ENCODE data around the gene TEX36. TPM values are rescaled to one million over a fixed set of nuclear protein-coding genes. Genes with fewer than 3 reads are reported as not detected.

The TEX36 gene
- total RNA-seq, 2 donors from 2014 or later = not detected

- Histone ChIP-seq H3K36me3 (no peaks in the 10 kb centered on the region), H3K27me3 (replicated peaks; ENCODE audit: insufficient read depth) (no peaks in the 10 kb centered on the region), H3K4me1 (ENCODE audit: control insufficient read depth in 1 of 2, low read depth in 2 of 2) (no peaks in the 10 kb centered on the region), H3K27ac (no peak overlapping the region), H3K4me3 (no peak overlapping the region), H3K9me3 (no peaks in the 10 kb centered on the region)
- TF ChIP-seq, protein P1, sequence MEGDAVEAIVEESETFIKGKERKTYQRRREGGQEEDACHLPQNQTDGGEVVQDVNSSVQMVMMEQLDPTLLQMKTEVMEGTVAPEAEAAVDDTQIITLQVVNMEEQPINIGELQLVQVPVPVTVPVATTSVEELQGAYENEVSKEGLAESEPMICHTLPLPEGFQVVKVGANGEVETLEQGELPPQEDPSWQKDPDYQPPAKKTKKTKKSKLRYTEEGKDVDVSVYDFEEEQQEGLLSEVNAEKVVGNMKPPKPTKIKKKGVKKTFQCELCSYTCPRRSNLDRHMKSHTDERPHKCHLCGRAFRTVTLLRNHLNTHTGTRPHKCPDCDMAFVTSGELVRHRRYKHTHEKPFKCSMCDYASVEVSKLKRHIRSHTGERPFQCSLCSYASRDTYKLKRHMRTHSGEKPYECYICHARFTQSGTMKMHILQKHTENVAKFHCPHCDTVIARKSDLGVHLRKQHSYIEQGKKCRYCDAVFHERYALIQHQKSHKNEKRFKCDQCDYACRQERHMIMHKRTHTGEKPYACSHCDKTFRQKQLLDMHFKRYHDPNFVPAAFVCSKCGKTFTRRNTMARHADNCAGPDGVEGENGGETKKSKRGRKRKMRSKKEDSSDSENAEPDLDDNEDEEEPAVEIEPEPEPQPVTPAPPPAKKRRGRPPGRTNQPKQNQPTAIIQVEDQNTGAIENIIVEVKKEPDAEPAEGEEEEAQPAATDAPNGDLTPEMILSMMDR (IDR thresholded peaks at IDR 0.05) = no peak
- no peak for ATAC-seq (ENCODE audit: insufficient number of reproducible peaks, low FRiP score, low read depth)
- no peak for DNase-seq (ENCODE audit: low spot score)
Measured at GRCh38 chr10:125629758-125630376, 53.1 kb downstream of the TEX36 start.

DNA sequence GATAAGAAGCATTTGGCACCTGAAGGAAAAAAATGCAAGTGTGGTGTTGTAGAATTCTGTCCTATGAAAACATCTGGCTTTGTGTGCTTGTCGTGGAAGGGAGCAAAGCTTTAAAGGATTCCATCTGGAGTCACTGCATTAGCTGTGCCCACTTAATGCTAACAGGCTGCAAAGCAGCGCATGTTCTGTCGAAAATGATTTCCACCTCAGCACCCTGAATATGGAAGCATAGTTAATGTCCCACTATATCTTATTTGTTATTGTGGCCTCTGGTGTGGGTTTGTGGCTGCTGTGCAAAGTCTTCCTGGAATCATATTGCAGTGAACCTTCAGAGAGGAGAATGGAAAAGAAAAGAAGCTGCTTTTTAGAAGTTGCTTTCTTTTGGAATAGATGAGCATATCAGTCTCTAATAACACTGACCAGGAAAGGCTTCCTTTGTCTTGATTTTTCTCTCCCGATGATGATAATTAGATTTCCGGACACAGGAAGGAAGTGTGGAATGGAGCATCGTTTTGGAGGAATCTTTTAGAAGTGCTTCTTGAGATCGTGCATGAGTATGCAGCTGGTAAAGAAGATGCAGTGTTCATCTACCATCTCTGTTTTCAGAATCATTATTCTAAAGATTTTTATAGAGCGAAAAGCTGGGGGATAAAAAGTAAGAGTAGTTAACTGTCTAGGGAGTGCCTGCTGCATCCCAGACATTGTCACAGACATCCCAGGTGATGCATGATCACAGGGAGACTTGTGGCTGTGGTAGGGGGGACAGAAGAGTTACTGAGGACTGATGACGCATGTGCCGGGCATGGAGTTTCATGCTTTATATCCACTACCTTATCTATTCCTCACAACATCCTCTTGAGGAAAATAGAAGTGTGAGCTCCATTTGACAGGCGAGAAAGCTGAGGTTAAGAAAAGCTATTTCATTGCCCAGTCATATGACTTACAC lies 54.6 kb downstream of the TEX36 start:
- no peaks in the 10 kb centered on the region for H3K27me3 ChIP-seq (replicated peaks; ENCODE audit: insufficient read depth)
- no peaks in the 10 kb centered on the region for H3K36me3 ChIP-seq
- no peak overlapping the region for H3K27ac ChIP-seq
- no peaks in the 10 kb centered on the region for H3K4me1 ChIP-seq (ENCODE audit: control insufficient read depth in 1 of 2, low read depth in 2 of 2)
- no peaks in the 10 kb centered on the region for H3K9me3 ChIP-seq
- no peak for ATAC-seq (ENCODE audit: insufficient number of reproducible peaks, low FRiP score, low read depth)
- DNase-seq (ENCODE audit: low spot score) = no peak
- TF ChIP-seq, protein P1 (IDR thresholded peaks at IDR 0.05) = no peak
- no peak overlapping the region for H3K4me3 ChIP-seq

GRCh38 chr10:125627646-125628045 lies 55.3 kb downstream of the TEX36 start:
- TF ChIP-seq, protein P1 (IDR thresholded peaks at IDR 0.05) = no peak
- Histone ChIP-seq H3K36me3 (no peaks in the 10 kb centered on the region), H3K4me3 (no peak overlapping the region), H3K27me3 (replicated peaks; ENCODE audit: insufficient read depth) (no peaks in the 10 kb centered on the region), H3K4me1 (ENCODE audit: control insufficient read depth in 1 of 2, low read depth in 2 of 2) (no peaks in the 10 kb centered on the region), H3K9me3 (no peaks in the 10 kb centered on the region), H3K27ac (no peak overlapping the region)
- ATAC-seq (ENCODE audit: insufficient number of reproducible peaks, low FRiP score, low read depth) = no peak
- DNase-seq (ENCODE audit: low spot score) = no peak

DNA sequence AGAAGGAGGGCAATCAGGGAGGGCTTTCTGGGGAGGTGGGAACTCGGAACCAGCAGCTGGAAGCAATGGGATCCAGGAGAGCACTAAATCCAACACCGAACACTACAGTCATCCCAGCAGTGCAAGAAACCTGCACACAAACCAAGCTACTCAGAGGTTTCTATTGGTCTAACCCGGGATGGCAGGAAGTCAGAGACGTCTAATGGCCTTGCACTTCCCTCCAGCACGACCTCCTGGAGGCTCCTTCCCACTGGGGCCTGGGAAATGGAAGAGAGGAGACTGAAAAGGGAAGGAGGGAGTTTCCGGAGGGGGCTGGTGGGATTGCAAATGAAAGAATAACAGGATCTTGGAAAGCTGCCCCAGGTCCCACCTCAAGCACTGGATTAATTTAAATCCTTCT lies 56.3 kb downstream of the TEX36 start:
- no peaks in the 10 kb centered on the region for H3K27me3 ChIP-seq (replicated peaks; ENCODE audit: insufficient read depth)
- H3K9me3 ChIP-seq = no peaks in the 10 kb centered on the region
- H3K4me3 ChIP-seq = no peak overlapping the region
- no peaks in the 10 kb centered on the region for H3K4me1 ChIP-seq (ENCODE audit: control insufficient read depth in 1 of 2, low read depth in 2 of 2)
- H3K36me3 ChIP-seq = no peaks in the 10 kb centered on the region
- DNase-seq (ENCODE audit: low spot score) = no peak
- H3K27ac ChIP-seq = no peak overlapping the region
- ATAC-seq (ENCODE audit: insufficient number of reproducible peaks, low FRiP score, low read depth) = no peak
- TF ChIP-seq, protein P1 (IDR thresholded peaks at IDR 0.05) = no peak

DNA sequence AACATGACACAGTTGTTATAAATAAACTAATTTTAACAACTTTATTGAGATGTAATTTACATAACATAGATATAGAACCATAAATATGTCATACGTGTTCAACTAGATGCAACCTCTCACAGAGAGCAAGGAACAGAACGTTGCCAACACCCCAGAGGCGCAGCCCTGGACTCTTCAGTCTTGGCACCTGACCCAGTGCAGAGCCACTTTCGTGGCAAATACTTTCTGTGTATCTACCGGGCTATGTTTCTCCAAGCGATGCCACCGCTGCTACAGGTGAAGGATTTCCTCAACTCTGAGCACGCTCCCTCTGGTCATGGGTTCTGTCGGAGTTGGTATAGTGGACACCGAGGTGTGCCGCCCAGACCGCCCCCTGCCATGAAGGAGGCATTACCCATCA lies 57.4 kb downstream of the TEX36 start:
- Histone ChIP-seq H3K27me3 (replicated peaks; ENCODE audit: insufficient read depth) (no peaks in the 10 kb centered on the region), H3K4me3 (no peak overlapping the region), H3K36me3 (no peaks in the 10 kb centered on the region), H3K9me3 (no peaks in the 10 kb centered on the region), H3K4me1 (ENCODE audit: control insufficient read depth in 1 of 2, low read depth in 2 of 2) (no peaks in the 10 kb centered on the region), H3K27ac (no peak overlapping the region)
- DNase-seq (ENCODE audit: low spot score) (no peak), ATAC-seq (ENCODE audit: insufficient number of reproducible peaks, low FRiP score, low read depth) (no peak)
- TF ChIP-seq, protein P1 (IDR thresholded peaks at IDR 0.05) = no peak

All from thoracic aorta (tissue), 2 donors.